Cardiac fibroblast (primary cell): Measurements from ENCODE around the gene UQCC5.

Source experiments
- DNase-seq, 2 donors: peaks; one replicate each; pipeline versions ENCODE4 v3.0.0 to v3.0.0-alpha.2; 2010; ENCODE audit warnings: low read depth in 2 of 2
- H3K4me3 ChIP-seq, 2 donors: replicated peaks in 1 of 2; 1 replicate in 1 of 2; 2 replicates in 1 of 2; pipeline ENCODE4 v1.5.1; 2011; ENCODE audit warnings: low read depth in 2 of 2, low read length in 2 of 2, mild to moderate bottlenecking in 2 of 2, moderate library complexity in 1 of 2
- CTCF ChIP-seq: IDR thresholded peaks from one replicate; pipeline ENCODE4 v1.5.1; 2011; ENCODE audit warnings: low read depth, mild to moderate bottlenecking, low read length, inconsistent platforms

Gene UQCC5, protein sequence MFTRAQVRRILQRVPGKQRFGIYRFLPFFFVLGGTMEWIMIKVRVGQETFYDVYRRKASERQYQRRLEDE

DNA sequence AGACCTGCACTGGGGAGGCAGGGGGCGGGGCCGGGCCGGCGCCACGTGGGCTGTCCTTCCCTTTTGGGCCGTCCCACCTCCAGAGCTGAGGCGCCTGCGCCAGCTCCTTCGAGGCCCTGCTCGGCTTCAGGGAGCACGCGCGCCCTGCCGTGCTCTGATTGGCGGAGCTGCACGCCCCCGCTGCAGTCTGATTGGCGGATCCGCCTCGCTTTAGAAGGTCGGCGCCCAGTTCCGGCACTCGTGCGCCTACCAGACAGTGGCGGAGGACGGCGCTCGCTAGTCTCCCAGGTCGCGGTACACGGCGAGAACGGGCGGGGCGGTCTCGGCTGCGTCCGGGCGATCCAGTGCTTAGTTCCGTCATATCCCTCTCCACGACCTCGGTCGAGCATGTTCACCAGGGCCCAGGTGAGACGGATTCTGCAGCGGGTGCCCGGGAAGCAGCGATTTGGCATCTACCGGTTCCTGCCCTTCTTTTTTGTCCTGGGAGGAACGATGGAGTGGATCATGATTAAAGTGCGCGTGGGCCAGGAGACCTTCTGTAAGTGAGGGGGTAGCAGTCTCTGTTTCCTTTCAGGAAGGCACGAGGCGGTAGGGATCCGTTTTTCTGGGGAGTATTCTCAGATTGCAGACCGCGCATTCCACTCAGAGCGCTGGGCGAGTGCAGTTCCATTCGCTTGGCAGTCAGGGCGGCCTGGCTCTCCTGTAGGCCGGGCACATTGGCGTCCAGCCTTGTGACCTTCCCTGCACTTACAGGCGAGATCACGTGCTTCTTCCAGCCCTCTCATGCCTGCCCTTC is at the start of gene UQCC5:
UQCC5 (plus strand) TSS at position 237 of the 796 bp plus-strand sequence; CDS start at position 388, 151 bp downstream.
- H3K4me3 ChIP-seq = peak within 1 kb of the TSS; percentile 58 to 71

DNA sequence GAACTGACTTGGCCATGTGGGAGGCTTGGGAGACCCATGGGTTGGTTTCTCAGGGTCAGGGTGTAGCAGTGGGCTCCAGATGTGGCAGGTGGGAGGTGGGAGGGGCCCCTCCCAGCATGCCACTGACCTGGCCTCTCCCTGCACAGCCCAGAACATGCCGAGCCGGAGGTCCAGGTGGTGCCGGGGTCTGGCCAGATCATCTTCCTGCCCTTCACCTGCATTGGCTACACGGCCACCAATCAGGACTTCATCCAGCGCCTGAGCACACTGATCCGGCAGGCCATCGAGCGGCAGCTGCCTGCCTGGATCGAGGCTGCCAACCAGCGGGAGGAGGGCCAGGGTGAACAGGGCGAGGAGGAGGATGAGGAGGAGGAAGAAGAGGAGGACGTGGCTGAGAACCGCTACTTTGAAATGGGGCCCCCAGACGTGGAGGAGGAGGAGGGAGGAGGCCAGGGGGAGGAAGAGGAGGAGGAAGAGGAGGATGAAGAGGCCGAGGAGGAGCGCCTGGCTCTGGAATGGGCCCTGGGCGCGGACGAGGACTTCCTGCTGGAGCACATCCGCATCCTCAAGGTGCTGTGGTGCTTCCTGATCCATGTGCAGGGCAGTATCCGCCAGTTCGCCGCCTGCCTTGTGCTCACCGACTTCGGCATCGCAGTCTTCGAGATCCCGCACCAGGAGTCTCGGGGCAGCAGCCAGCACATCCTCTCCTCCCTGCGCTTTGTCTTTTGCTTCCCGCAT is 49.2 kb upstream of the UQCC5 start:
- no peak for DNase-seq
- TF ChIP-seq CTCF = no peak

More for the DNA sequence above, at the start of gene UQCC5:
- no peak for TF ChIP-seq CTCF
- peak; percentile 99 for DNase-seq

DNA sequence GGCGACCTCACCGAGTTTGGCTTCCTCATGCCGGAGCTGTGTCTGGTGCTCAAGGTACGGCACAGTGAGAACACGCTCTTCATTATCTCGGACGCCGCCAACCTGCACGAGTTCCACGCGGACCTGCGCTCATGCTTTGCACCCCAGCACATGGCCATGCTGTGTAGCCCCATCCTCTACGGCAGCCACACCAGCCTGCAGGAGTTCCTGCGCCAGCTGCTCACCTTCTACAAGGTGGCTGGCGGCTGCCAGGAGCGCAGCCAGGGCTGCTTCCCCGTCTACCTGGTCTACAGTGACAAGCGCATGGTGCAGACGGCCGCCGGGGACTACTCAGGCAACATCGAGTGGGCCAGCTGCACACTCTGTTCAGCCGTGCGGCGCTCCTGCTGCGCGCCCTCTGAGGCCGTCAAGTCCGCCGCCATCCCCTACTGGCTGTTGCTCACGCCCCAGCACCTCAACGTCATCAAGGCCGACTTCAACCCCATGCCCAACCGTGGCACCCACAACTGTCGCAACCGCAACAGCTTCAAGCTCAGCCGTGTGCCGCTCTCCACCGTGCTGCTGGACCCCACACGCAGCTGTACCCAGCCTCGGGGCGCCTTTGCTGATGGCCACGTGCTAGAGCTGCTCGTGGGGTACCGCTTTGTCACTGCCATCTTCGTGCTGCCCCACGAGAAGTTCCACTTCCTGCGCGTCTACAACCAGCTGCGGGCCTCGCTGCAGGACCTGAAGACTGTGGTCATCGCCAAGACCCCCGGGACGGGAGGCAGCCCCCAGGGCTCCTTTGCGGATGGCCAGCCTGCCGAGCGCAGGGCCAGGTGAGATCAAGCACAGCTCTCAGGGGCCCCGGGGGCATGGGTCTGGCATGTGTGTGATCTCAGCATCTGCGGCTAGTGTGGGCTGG is 48.4 kb upstream of the UQCC5 start:
- no peak for DNase-seq
- no peak for TF ChIP-seq CTCF
- H3K4me3 ChIP-seq = no peak overlapping the region

More for the DNA sequence above, 49.2 kb upstream of the UQCC5 start:
- no peak overlapping the region for H3K4me3 ChIP-seq

DNA sequence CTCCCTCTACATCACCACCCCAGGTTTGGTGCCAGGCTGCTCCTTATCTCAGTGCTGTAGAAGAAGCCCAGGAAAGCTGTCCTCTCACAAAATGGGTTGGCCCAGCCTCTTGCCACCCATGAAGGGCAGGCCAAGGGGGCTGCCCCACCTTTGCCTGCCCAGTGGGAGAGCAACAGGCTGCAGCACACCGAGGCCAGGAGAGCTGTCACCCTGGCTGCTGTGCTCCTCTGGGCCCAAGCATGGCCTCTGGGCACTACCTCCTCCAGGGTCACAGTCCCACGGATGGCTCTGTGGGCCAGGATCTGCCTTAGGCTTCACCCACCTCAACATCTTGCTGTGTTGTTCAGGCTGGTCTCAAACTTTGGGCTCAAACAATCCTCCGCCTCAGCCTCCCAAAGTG is 47.7 kb upstream of the UQCC5 start:
- TF ChIP-seq CTCF = no peak
- no peak overlapping the region for H3K4me3 ChIP-seq
- DNase-seq = no peak

GRCh38 chr3:52489453-52489852 is 47.0 kb upstream of the UQCC5 start:
- no peak overlapping the region for H3K4me3 ChIP-seq

More at GRCh38 chr3:52489453-52489852, 47.0 kb upstream of the UQCC5 start:
- DNase-seq = no peak
- TF ChIP-seq CTCF = no peak
